Urinary bladder (tissue), 4 donors: ENCODE results near the gene SIGLEC14. TPM values are rescaled to one million over a fixed set of nuclear protein-coding genes. Genes with fewer than 3 reads are reported as not detected.
A peak's percentile ranks its signal among the peaks of the same experiment; 100 is the strongest.

ENCODE experiments used
- DNase-seq: peaks from one replicate; pipeline ENCODE4 v3.0.0-alpha.2; 2015; ENCODE audit errors: extremely low spot score
- H3K27ac ChIP-seq: one replicate; pipeline ENCODE4 v1.5.1; 2013; ENCODE audit warnings: low read depth, mild to moderate bottlenecking, moderate library complexity
- H3K36me3 ChIP-seq: one replicate; pipeline ENCODE4 v1.6.1; 2013; ENCODE audit warnings: mild to moderate bottlenecking, moderate library complexity; ENCODE audit not compliant: insufficient read depth
- H3K4me1 ChIP-seq: one replicate; pipeline ENCODE4 v1.6.1; 2013; ENCODE audit warnings: mild to moderate bottlenecking, moderate library complexity; ENCODE audit not compliant: insufficient read depth
- H3K4me3 ChIP-seq: one replicate; pipeline ENCODE4 v1.5.1; 2013; ENCODE audit warnings: low read depth, low read length
- WGBS: extraction: QIAGEN DNeasy Blood & Tissue Kit; methylation state at CpG from one replicate; pipeline ENCODE4 v1.1.7; 2013; 5-methylcytosine and 5-hydroxymethylcytosine counted together
- polyA plus RNA-seq: library from polyadenylated mRNA; stranded (reverse); fragments of 200-250 nt; gene quantifications from one replicate; pipeline ENCODE4 v1.2.3, GENCODE V29; 2013
- total RNA-seq: library from RNA; depleted of rRNA; stranded (reverse); fragments of >200 nt; gene quantifications from one replicate; pipeline ENCODE4 v1.2.3, GENCODE V29; 2014
- donor health status: healthy with polysubstance abuse.
- donor health status: healthy.

The SIGLEC14 gene
- total and polyA plus RNA-seq, 2 donors: 1.2 to 4.4 TPM

GRCh38 chr19:51621178-51621577 lies 25.4 kb downstream of the SIGLEC14 start:
- WGBS: 57% methylated on average over 2 of the region's 2 CpGs
- Histone ChIP-seq H3K36me3 (no peaks in the 10 kb centered on the region), H3K4me3 (no peak overlapping the region), H3K4me1 (no peaks in the 10 kb centered on the region), H3K27ac (no peak overlapping the region)
- DNase-seq: no peak

- WGBS: 78% methylated on average over 7 of the region's 7 CpGs
- H3K4me1 ChIP-seq: no peaks in the 10 kb centered on the region
- DNase-seq: no peak
- no peak overlapping the region for H3K27ac ChIP-seq
- no peaks in the 10 kb centered on the region for H3K36me3 ChIP-seq
- H3K4me3 ChIP-seq: no peak overlapping the region
These were observed 30.6 kb downstream of the SIGLEC14 start for GRCh38 chr19:51615991-51616390.

- no peaks in the 10 kb centered on the region for H3K36me3 ChIP-seq
- WGBS: 54% methylated on average over 5 of the region's 5 CpGs
- no peak overlapping the region for H3K27ac ChIP-seq
- no peak for DNase-seq
- no peak overlapping the region for H3K4me3 ChIP-seq
- no peaks in the 10 kb centered on the region for H3K4me1 ChIP-seq
These were observed 31.8 kb downstream of the SIGLEC14 start for GRCh38 chr19:51614789-51615188.

- Histone ChIP-seq H3K4me3 (no peak overlapping the region), H3K4me1 (no peaks in the 10 kb centered on the region), H3K27ac (no peak overlapping the region), H3K36me3 (no peaks in the 10 kb centered on the region)
- WGBS: 77% methylated on average over 1 of the region's 1 CpG
- DNase-seq: no peak
These were observed 36.0 kb downstream of the SIGLEC14 start for GRCh38 chr19:51610576-51610975.

GRCh38 chr19:51607920-51608562 lies 38.6 kb downstream of the SIGLEC14 start:
- H3K4me1 ChIP-seq: no peaks in the 10 kb centered on the region
- H3K27ac ChIP-seq: no peak overlapping the region
- H3K36me3 ChIP-seq: no peaks in the 10 kb centered on the region
- DNase-seq: no peak
- H3K4me3 ChIP-seq: no peak overlapping the region
- WGBS: 22% methylated on average over 13 of the region's 13 CpGs

GRCh38 chr19:51607077-51607476 lies 39.5 kb downstream of the SIGLEC14 start:
- H3K4me3 ChIP-seq: no peak overlapping the region
- no peak for DNase-seq
- H3K4me1 ChIP-seq: no peaks in the 10 kb centered on the region
- no peak overlapping the region for H3K27ac ChIP-seq
- H3K36me3 ChIP-seq: no peaks in the 10 kb centered on the region
- 64% methylated on average over 6 of the region's 6 CpGs for WGBS

GRCh38 chr19:51602189-51602854 lies 44.3 kb downstream of the SIGLEC14 start:
- Histone ChIP-seq H3K36me3 (no peaks in the 10 kb centered on the region), H3K4me1 (no peaks in the 10 kb centered on the region), H3K27ac (no peak overlapping the region), H3K4me3 (no peak overlapping the region)
- no peak for DNase-seq
- 89% methylated on average over 20 of the region's 20 CpGs for WGBS

- 8% methylated on average over 59 of the region's 59 CpGs for WGBS
These were observed 45.6 kb downstream of the SIGLEC14 start for GRCh38 chr19:51600940-51601580.

GRCh38 chr19:51599084-51599483 lies 47.5 kb downstream of the SIGLEC14 start:
- DNase-seq: no peak
- H3K4me1 ChIP-seq: no peaks in the 10 kb centered on the region
- no peak overlapping the region for H3K4me3 ChIP-seq
- no peaks in the 10 kb centered on the region for H3K36me3 ChIP-seq
- WGBS: 93% methylated on average over 10 of the region's 10 CpGs
- H3K27ac ChIP-seq: no peak overlapping the region

More at GRCh38 chr19:51600940-51601580, 45.6 kb downstream of the SIGLEC14 start:
- no peak for DNase-seq
- H3K36me3 ChIP-seq: no peaks in the 10 kb centered on the region
- no peaks in the 10 kb centered on the region for H3K4me1 ChIP-seq
- no peak overlapping the region for H3K4me3 ChIP-seq
- H3K27ac ChIP-seq: no peak overlapping the region

GRCh38 chr19:51598159-51598915 lies 48.3 kb downstream of the SIGLEC14 start:
- H3K4me1 ChIP-seq: no peaks in the 10 kb centered on the region
- H3K36me3 ChIP-seq: no peaks in the 10 kb centered on the region
- DNase-seq: no peak
- H3K27ac ChIP-seq: no peak overlapping the region
- WGBS: 94% methylated on average over 31 of the region's 31 CpGs
- no peak overlapping the region for H3K4me3 ChIP-seq

- Histone ChIP-seq H3K4me3 (no peak overlapping the region), H3K4me1 (no peaks in the 10 kb centered on the region), H3K27ac (no peak overlapping the region), H3K36me3 (no peaks in the 10 kb centered on the region)
- 72% methylated on average over 8 of the region's 8 CpGs for WGBS
- no peak for DNase-seq
These were observed 51.1 kb downstream of the SIGLEC14 start for GRCh38 chr19:51595190-51596175.

- no peak for DNase-seq
- no peaks in the 10 kb centered on the region for H3K4me1 ChIP-seq
- H3K4me3 ChIP-seq: peak overlapping the region; percentile 49
- 12% methylated on average over 6 of the region's 6 CpGs for WGBS
- no peaks in the 10 kb centered on the region for H3K36me3 ChIP-seq
- no peak overlapping the region for H3K27ac ChIP-seq
These were observed 51.9 kb downstream of the SIGLEC14 start for GRCh38 chr19:51594774-51595109.
